ENCODE measurements around the gene PPP1R3D.
A peak's percentile ranks its signal among the peaks of the same experiment; 100 is the strongest.

PPP1R3D gene

GRCh38 chr20:59947376-59947775 is 7.3 kb upstream of the PPP1R3D start:
- DNase-seq: no peak

- no peak for DNase-seq
Observed at GRCh38 chr20:59945731-59946130, 5.6 kb upstream of the PPP1R3D start.

DNA sequence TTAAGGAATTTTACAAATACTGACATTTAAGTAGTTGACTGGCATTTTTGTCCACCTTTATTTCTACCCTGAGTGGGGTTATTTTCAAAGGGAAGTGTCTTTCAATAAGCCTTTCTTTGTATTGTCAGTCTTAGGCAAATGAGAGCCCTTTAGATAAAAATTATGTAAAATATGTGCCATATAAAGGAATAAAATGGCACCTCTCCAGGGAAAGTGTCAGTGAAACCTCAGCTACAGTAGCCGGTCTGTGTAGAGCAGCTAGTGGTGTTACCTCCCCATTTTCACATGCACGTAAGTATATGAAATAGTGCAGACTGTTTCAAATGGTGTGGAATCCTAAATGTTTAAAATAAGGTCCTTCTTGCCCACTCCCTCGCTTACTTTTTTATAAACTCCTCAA is 5.1 kb upstream of the PPP1R3D start:
- no peak for DNase-seq

DNA sequence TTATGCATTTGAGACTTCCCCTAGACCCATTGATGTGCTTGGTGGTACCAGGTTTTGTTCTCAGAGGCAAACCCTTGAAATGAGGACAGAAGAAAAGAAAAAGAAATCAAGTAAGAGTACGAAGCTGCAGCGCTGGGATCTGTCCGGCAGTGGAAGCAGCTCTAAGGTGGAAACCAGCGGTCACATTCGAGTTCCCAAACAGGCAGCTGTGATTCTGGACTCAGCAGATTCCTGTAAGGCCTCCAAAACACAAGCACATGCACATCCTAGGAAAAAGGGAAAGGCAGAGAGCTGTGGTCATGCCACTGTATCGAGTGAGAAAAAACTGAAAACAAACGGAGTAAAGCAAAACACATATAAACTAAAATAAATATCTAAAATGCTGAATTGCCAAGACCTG is 4.6 kb upstream of the PPP1R3D start:
- no peak for DNase-seq

- DNase-seq: no peak
Observed at GRCh38 chr20:59942245-59942644, 2.1 kb upstream of the PPP1R3D start.

GRCh38 chr20:59940956-59941294 is 820 bp upstream of the PPP1R3D start:
- no peak for DNase-seq

GRCh38 chr20:59939879-59940128 is 301 bp downstream of the PPP1R3D start:
- DNase-seq: no peak

DNA sequence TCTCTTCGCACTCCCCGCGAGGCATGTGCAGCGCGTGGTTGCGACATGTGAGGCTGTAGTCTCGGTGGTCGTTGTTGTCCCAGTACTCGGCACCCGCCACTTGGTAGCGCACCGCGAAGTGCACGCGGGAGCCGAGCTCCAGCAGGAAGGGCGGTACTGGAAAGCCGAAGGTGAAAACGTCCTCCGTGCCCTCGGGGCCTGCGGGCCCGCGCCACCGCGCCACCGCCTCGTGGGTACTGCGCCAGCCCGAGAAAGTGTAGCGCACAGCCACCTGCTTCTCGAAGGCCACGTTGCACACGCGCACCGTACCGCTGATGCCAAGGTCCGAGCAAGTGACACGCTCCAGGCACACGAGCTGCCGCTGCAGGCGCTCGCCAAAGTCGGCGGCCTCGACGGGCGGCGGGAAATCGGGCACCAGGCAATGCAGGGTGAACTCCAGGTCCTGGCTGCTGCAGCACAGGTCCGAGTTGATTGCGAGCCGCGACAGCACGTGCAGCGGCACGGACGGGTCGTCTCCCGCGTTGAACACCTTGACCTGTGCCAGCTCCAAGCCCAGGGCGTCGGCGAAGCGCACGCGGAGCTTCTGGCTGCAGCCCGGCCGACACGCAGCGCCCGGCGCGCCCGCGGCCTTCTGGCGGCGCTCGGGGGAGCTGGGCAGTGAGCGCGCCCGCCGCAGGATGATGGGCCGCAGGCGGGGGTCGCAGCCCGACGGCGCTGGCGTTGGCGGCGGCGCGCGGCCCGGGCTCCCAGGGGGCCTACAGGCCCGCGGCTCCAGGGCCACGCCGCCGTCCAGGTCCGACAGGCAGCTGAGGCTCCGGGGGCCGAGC is 840 bp downstream of the PPP1R3D start:
- DNase-seq: no peak

DNA sequence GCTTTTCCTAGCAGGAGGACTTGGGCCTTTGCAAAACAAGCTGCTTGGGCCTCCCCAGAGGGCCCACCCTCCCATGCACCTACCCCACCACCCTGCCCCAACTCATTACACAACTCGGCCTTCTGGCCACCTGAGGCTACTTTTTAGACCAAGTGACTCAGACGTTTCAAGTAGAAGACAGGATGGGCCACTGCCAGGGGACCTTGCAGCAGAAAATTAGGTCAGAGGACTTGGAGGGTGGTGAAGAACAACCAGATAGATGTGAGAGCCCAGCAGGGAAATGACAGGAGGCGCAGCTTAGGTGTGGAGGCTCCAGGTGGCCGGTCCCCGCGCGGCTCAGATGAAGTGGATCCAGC is 1.4 kb downstream of the PPP1R3D start:
- no peak for DNase-seq

DNA sequence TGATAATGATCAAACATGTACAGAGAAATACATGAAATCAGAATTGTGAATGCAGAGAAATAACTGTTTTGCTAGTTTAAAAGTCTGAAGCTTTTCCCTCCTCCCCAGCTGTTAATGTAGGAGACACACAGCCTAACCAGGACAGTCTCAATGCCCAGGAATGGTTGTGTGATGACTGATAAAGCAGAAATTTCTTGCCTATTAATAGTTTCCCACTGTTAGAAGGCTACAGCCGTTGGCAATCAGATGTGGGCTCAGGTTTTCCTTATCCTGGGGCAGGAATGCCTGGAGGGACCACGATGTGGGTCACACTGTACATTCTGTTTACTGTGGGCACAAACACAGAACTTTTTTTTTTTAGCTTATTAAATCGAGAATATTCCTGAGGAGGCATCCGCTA is 1.9 kb downstream of the PPP1R3D start:
- no peak for DNase-seq

DNA sequence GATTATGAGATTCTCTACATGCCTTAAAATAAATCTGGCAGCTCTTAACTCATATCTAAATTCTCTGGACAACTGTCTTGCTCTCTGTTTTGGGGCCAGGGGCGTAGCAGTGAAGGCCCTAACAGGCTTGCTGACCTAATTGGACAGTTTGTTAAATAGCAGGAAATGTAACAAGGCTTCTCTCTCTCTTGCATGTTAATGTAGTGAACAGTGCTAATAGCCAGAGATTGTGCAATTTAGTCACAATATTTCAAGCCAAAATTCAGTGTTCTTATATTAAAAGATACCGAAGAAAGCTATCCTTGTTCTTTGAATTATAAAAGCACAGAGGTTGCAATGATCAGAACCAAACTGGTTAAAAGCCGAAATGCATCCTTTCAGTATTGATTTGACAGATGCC is 3.0 kb downstream of the PPP1R3D start:
- DNase-seq: no peak

- no peak for DNase-seq
Observed at GRCh38 chr20:59936409-59936808, 3.7 kb downstream of the PPP1R3D start.

DNA sequence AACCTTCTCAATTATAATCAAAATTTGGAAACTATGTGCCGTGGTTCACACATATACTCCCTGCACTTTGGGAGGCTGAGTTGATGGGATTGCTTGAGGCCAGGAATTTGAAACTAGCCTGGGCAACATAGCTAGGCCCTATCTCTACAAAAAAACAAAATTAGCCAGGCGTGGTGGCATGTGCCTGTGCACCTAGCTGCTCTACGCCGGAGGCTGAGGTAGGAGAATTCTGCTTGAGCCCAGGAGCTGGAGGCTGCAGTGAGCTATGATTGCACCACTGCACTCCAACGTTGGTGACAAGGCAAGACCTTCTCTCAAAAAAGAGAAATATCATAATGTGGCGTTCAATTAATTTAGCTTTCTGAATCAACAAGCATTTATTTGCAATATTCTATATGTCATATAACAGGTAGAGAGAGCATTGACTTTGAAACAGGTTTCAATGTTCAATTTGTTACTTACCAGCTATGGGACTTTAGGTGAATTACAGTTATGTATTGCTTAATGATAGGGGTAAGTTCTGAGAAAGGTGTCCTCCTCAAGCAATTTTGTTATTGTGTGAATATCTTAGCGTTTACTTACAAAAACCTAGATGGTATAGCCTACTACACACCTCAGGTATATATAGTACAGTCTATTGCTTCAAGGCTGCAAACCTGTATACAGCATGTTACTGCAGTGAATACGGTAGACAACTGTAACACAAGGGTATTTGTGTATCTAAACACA is 4.5 kb downstream of the PPP1R3D start:
- no peak for DNase-seq

- peak; percentile 75 for DNase-seq
Observed at GRCh38 chr20:59933849-59934585, 6.1 kb downstream of the PPP1R3D start.

GRCh38 chr20:59933296-59933848 is 6.7 kb downstream of the PPP1R3D start, which contains the start of gene SYCP2:
SYCP2 (minus strand) TSS chr20:59933637; CDS start chr20:59922413, 11,224 bp downstream.
- DNase-seq: peak; percentile 56

- no peak for DNase-seq
Observed at GRCh38 chr20:59932616-59933295, 7.3 kb downstream of the PPP1R3D start.

GRCh38 chr20:59931511-59932312 is 8.4 kb downstream of the PPP1R3D start:
- DNase-seq: no peak

GRCh38 chr20:59925899-59926298 is 14.2 kb downstream of the PPP1R3D start:
- no peak for DNase-seq

DNA sequence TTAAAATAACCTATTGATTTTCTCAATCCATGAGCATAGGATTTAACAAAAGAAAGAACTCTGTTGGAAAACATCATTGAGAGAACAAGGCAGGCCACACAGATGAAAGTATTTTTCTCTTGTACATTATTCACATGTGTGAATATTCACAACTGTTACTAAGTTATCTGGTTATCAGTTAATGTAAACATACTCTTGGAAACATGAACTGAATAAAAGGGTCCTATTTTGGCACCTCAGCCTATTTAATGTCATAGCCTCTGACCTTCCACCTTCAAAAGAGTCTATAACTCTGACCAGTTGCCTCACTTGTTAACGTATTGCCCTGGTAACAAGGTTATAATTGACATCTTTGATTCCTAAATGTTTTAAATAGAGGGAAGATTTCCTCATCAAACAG is 14.7 kb downstream of the PPP1R3D start:
- DNase-seq: no peak

DNA sequence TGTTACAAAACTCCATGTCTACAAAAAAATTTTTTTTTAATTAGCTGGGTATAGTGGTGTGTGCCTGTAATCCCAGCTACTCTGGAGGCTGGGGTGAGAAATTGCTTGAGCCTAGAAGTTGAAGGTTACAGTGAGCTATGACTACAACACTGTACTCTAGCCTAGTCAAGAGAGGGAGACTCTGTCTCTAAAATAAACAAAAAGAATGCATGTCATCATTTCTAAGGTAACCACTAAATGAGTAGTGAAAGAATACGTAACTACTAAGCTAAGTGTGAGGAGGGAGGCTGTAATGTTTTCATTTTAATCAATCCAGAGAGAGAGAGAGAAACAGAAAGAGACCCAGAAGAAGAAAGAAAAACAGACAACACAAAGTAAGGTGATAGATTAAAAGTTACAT is 16.6 kb downstream of the PPP1R3D start:
- no peak for DNase-seq

GRCh38 chr20:59920944-59921343 is 19.2 kb downstream of the PPP1R3D start:
- DNase-seq: no peak

- no peak for DNase-seq
Observed at GRCh38 chr20:59912609-59913008, 27.5 kb downstream of the PPP1R3D start.

All from stimulated activated CD4-positive, alpha-beta T cell treated with anti-CD3 and anti-CD28 coated beads, Interleukin-1b, Interleukin-23, amount 100 ng/mL, for 48 hours (primary cell).